ENCODE measurements around the gene TMEM119. TPM values are rescaled to one million over a fixed set of nuclear protein-coding genes. Genes with fewer than 3 reads are reported as not detected.
A peak's percentile ranks its signal among the peaks of the same experiment; 100 is the strongest.

TMEM119 gene
- total RNA-seq, 2 experiments from 2014 or later: not detected

DNA sequence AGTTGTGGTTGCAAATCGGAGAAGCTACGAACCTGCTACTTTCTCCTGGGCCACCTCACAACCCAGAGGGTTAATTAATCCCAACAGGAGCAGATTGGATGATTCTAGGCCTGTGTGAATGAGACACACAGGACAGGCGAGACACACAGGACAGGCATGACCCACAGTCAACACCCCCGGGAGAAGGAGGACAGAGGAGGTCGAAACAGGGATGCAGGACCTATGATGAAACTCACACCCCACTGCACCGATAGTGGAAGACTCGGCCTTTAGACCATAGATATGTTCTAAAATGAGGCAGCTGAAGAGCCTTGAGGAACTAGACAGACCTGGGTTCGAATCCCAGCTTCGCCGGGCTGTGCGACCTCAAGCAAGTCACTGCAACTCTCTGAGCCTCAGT is 11.6 kb downstream of the TMEM119 start:
- Mint-ChIP-seq H3K27ac (no peak overlapping the region), H3K9me3 (ENCODE audit: insufficient read depth) (no peaks in the 10 kb centered on the region), H3K36me3 (ENCODE audit: low read depth) (no peaks in the 10 kb centered on the region), H3K4me1 (ENCODE audit: low read depth) (no peaks in the 10 kb centered on the region), H3K27me3 (ENCODE audit: low read depth) (peaks cover 4% of the 10 kb centered on the region), H3K4me3 (no peak overlapping the region)
- no peak for DNase-seq
- no peak for ATAC-seq
- ChIA-PET CTCF (interaction anchor here (1.5 kb wide), 1 partner anchor 31 kb away, joined by 4 read pairs; no protein-coding TSS in a partner anchor), POLR2A (no interaction called here)

DNA sequence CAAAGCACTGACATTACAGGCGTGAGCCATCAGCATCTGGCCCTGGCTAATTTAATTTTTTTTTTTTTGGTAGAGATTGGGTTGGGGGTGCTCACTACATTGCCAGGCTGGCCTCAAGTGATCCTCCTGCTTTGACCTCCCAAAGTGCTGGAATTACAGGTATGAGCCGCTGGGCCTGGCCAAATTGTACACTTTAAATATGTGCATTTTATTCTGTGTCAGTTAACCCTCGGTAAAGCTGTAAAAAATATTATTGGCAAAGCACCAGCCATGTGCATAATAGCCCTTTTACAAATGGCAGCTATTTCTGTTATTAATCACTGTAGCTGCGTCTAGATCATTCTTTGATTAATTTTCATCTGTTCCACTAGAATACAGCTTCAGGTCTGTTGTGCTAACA is 12.0 kb downstream of the TMEM119 start:
- no peak for DNase-seq
- ChIA-PET CTCF (interaction anchor here (1.5 kb wide), 1 partner anchor 32 kb away, joined by 4 read pairs; no protein-coding TSS in a partner anchor), POLR2A (interaction anchor here (0.6 kb wide), 2 partner anchors 10 to 26 kb away, joined by 3 to 5 read pairs; no protein-coding TSS in a partner anchor)
- no peak for ATAC-seq
- Mint-ChIP-seq H3K27ac (no peak overlapping the region), H3K4me1 (ENCODE audit: low read depth) (no peaks in the 10 kb centered on the region), H3K9me3 (ENCODE audit: insufficient read depth) (no peaks in the 10 kb centered on the region), H3K4me3 (no peak overlapping the region), H3K36me3 (ENCODE audit: low read depth) (no peaks in the 10 kb centered on the region), H3K27me3 (ENCODE audit: low read depth) (peaks cover 4% of the 10 kb centered on the region)

DNA sequence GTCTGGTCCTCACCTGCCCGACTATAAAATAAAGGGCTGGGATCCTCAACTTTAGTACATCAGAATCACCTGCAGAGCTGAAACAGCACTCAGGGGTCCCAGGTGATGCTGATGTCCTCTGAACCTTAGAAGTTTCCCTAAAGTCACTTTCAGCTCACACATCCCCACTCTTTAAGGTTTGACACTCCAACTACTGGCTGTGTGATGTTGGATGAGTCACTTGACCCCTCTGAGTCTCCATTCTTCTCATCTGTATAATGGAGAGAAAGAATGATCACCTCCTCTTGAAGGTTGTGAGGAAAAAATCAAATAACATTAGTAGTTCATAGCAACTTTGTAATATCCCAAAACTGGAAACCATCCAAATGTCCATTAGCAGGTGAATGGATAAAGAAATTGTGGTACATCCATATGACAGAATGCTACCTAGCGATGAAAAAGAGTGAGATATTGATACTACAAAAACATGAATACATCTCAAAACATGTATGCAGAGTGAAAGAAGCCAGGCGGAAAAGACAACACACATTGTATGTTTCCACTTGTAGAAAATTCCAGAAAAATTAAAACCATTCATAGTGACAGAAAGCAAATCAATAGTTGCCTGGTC is 13.3 kb downstream of the TMEM119 start:
- Mint-ChIP-seq H3K36me3 (ENCODE audit: low read depth) (no peaks in the 10 kb centered on the region), H3K4me3 (no peak overlapping the region), H3K27me3 (ENCODE audit: low read depth) (peaks cover 4% of the 10 kb centered on the region), H3K27ac (no peak overlapping the region), H3K4me1 (ENCODE audit: low read depth) (no peaks in the 10 kb centered on the region), H3K9me3 (ENCODE audit: insufficient read depth) (no peaks in the 10 kb centered on the region)
- CTCF ChIA-PET: no interaction called here
- ATAC-seq (no peak), DNase-seq (no peak)
- POLR2A ChIA-PET: no interaction called here

GRCh38 chr12:108583991-108584390 is 13.9 kb downstream of the TMEM119 start:
- Mint-ChIP-seq H3K27me3 (ENCODE audit: low read depth) (peaks cover 4% of the 10 kb centered on the region), H3K4me3 (no peak overlapping the region), H3K36me3 (ENCODE audit: low read depth) (peaks cover 2% of the 10 kb centered on the region), H3K27ac (no peak overlapping the region), H3K9me3 (ENCODE audit: insufficient read depth) (peaks cover 6% of the 10 kb centered on the region), H3K4me1 (ENCODE audit: low read depth) (peaks cover 5% of the 10 kb centered on the region)
- ChIA-PET POLR2A (no interaction called here), CTCF (no interaction called here)
- DNase-seq (no peak), ATAC-seq (no peak)

DNA sequence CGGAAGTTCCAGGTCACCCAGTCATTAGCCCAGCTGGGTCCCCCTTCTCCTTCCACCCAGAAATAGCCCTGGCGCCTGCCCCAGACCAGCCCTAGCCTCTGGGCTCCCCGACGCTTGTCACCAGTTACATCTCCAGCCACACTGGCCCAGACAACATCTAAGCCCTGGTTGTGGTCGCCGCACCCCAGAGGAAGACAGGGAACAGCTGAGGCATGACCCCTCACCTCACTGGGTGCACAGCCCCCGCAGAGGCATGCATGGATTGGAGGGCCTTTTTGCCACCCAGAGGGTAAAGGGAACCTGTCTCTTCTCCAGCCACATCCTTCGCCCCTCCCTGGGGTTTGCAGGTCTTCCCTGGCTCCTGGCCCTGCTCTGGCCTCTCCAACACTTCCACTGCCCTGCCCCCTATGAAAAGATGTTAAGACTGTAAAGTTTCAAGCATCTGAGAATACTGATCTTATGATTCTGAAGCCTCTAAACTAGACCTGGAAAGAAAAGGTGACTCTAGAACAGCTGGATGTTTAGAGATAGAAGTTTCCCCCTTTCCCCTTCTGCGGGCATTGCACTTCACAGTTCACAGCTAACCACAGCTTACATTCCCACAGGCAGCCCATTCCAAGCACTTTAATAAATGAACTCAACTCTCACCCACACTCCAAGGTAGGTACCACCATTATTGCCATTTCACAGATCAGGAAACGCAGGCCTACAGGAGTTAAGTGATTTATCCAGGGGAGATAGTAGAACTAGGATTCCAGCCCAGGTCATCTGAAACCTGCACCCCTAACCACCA is 14.7 kb downstream of the TMEM119 start:
- Mint-ChIP-seq H3K27me3 (ENCODE audit: low read depth) (peaks cover 8% of the 10 kb centered on the region), H3K9me3 (ENCODE audit: insufficient read depth) (peaks cover 7% of the 10 kb centered on the region), H3K4me1 (ENCODE audit: low read depth) (peaks cover 7% of the 10 kb centered on the region), H3K4me3 (no peak overlapping the region), H3K36me3 (ENCODE audit: low read depth) (peaks cover 4% of the 10 kb centered on the region), H3K27ac (no peak overlapping the region)
- CTCF ChIA-PET: interaction anchor here (1.1 kb wide), 1 partner anchor 13 kb away, joined by 3 read pairs; no protein-coding TSS in a partner anchor
- no peak for ATAC-seq
- POLR2A ChIA-PET: no interaction called here
- DNase-seq: no peak

DNA sequence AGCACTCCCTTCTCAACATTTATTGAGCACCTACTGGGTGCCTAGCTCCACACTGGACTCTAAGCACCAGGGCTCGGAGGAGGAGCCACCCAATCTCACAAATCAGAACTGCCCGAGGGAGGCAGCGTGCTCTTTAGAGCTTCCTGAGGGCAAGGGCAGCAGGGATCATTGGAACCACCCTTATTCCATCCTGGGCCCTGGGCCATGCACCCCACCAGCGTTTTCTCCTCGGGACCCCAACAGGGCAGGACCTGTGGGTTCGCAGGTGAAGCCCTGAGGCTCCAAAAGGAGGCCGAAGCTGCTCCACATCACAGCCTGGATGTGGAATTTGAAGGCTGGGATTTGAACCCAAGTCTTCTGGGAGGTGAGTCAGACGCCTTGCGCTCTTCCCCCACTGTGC is 15.4 kb downstream of the TMEM119 start:
- peaks cover 7% of the 10 kb centered on the region for H3K4me1 Mint-ChIP-seq (ENCODE audit: low read depth)
- peaks cover 7% of the 10 kb centered on the region for H3K9me3 Mint-ChIP-seq (ENCODE audit: insufficient read depth)
- CTCF ChIA-PET: interaction anchor here (0.6 to 1.1 kb wide), 2 partner anchors 12 to 14 kb away, joined by 3 read pairs; no protein-coding TSS in a partner anchor
- peaks cover 4% of the 10 kb centered on the region for H3K36me3 Mint-ChIP-seq (ENCODE audit: low read depth)
- no peak overlapping the region for H3K4me3 Mint-ChIP-seq
- POLR2A ChIA-PET: no interaction called here
- no peak for ATAC-seq
- peaks cover 9% of the 10 kb centered on the region for H3K27me3 Mint-ChIP-seq (ENCODE audit: low read depth)
- no peak overlapping the region for H3K27ac Mint-ChIP-seq
- DNase-seq: no peak

DNA sequence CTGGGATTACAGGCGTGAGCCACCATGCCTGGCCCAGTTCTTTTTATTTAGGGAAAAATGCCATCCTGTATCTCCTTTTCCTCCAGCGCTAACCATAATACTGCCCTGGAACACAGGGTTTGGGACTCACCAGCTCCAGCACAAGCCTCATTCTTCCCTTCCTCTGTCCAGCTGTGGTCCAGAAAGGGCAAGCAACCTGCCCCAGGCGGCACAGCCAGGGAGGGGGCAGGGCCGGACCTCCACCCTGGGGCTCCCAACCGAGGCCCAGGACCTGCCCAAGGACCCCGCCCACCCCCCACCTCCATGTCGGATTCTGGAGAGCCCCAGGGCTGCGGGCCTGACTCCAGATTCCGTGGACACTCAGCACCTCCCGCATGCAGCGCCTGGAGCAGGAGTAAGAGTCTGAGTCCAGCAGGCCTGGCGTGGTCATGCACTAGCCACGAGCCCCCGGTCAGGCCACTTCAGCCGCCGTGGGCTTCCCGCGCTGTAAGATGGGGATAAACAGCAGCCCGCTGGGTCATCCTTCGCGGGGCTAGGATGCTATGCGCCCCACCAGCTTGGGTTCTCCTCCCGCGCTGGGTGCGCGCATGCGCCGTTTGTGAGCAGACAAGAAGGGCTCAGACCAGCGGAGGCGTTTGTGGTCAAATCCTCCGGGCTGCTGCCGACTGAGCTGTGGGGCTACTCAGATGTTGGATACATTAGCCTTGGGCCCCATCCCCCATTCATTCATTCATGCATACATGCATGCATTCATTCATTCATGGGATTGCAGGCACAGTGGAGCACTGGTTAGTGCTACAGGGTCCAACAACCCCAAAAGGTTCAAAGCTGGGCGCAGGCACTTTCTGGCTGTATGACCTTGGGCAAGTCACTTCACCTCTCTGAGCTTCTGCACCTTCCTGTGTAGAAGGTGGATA is 16.3 kb downstream of the TMEM119 start:
- ChIA-PET POLR2A (no interaction called here), CTCF (interaction anchor here (0.6 kb wide), 1 partner anchor 11 kb away, joined by 3 read pairs; no protein-coding TSS in a partner anchor)
- H3K36me3 Mint-ChIP-seq (ENCODE audit: low read depth): peaks cover 4% of the 10 kb centered on the region
- H3K4me1 Mint-ChIP-seq (ENCODE audit: low read depth): peaks cover 11% of the 10 kb centered on the region
- no peak for DNase-seq
- peaks cover 12% of the 10 kb centered on the region for H3K27me3 Mint-ChIP-seq (ENCODE audit: low read depth)
- no peak overlapping the region for H3K27ac Mint-ChIP-seq
- ATAC-seq: no peak
- H3K4me3 Mint-ChIP-seq: no peak overlapping the region
- H3K9me3 Mint-ChIP-seq (ENCODE audit: insufficient read depth): peaks cover 7% of the 10 kb centered on the region

- Mint-ChIP-seq H3K4me1 (ENCODE audit: low read depth) (peaks cover 22% of the 10 kb centered on the region), H3K36me3 (ENCODE audit: low read depth) (peaks cover 4% of the 10 kb centered on the region), H3K4me3 (no peak overlapping the region), H3K9me3 (ENCODE audit: insufficient read depth) (peaks cover 7% of the 10 kb centered on the region), H3K27me3 (ENCODE audit: low read depth) (peaks cover 12% of the 10 kb centered on the region), H3K27ac (no peak overlapping the region)
- ChIA-PET POLR2A (no interaction called here), CTCF (interaction anchor here (1.3 kb wide), 1 partner anchor 37 kb away, joined by 4 read pairs; no protein-coding TSS in a partner anchor)
- ATAC-seq: no peak
- no peak for DNase-seq
These were observed 17.4 kb downstream of the TMEM119 start for GRCh38 chr12:108580531-108580930.

DNA sequence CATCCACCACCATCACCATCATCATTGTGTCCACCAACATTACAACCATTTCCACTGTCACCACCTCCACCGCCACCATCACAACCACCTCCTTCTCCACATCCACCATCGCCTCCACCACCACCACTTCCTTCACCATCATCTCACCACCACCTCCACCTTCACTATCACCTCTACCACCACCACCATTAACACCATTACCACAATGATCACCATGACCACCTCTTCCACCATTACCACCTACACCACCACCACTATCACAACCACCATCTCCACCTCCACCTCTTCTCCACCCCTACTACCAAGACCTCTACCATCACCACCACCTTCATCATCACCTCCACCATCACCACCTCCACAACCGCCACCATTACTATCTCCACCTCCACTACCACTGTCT is 19.1 kb downstream of the TMEM119 start:
- CTCF ChIA-PET: no interaction called here
- peak overlapping the region; percentile 9 for H3K4me3 Mint-ChIP-seq
- peaks cover 4% of the 10 kb centered on the region for H3K36me3 Mint-ChIP-seq (ENCODE audit: low read depth)
- peaks cover 8% of the 10 kb centered on the region for H3K27me3 Mint-ChIP-seq (ENCODE audit: low read depth)
- POLR2A ChIA-PET: no interaction called here
- ATAC-seq: no peak
- peaks cover 7% of the 10 kb centered on the region for H3K9me3 Mint-ChIP-seq (ENCODE audit: insufficient read depth)
- H3K27ac Mint-ChIP-seq: peak overlapping the region; percentile 68
- DNase-seq: no peak
- H3K4me1 Mint-ChIP-seq (ENCODE audit: low read depth): peaks cover 36% of the 10 kb centered on the region

DNA sequence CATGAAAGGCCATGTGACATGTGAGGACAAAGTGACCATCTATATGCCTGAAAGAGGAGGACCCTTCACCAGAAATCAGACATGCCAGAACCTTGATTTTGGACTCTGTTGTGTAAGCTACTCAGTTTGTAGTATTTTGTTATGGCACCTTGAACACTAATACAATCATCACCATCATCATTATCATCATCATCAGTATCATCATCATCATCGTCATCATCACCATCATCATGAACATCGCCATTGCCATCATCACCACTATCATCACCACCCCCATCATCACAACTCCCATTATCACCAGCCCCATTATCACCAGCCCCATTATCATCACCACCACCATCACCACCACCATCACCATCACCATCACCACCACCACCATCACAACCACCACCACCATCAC is 19.6 kb downstream of the TMEM119 start:
- peaks cover 7% of the 10 kb centered on the region for H3K9me3 Mint-ChIP-seq (ENCODE audit: insufficient read depth)

GRCh38 chr12:108577458-108577857 is 20.4 kb downstream of the TMEM119 start:
- POLR2A ChIA-PET: interaction anchor here (0.8 to 1.5 kb wide), 2 partner anchors 40 to 54 kb away, joined by 3 to 4 read pairs; no protein-coding TSS in a partner anchor
- Mint-ChIP-seq H3K27me3 (ENCODE audit: low read depth) (peaks cover 8% of the 10 kb centered on the region), H3K4me1 (ENCODE audit: low read depth) (peaks cover 47% of the 10 kb centered on the region)

More for the DNA sequence above, 19.6 kb downstream of the TMEM119 start:
- Mint-ChIP-seq H3K36me3 (ENCODE audit: low read depth) (peaks cover 4% of the 10 kb centered on the region), H3K4me3 (no peak overlapping the region), H3K4me1 (ENCODE audit: low read depth) (peaks cover 40% of the 10 kb centered on the region), H3K27me3 (ENCODE audit: low read depth) (peaks cover 8% of the 10 kb centered on the region), H3K27ac (no peak overlapping the region)
- DNase-seq (no peak), ATAC-seq (no peak)
- ChIA-PET CTCF (interaction anchor here (2.1 to 19.8 kb wide), 2 partner anchors 14 to 39 kb away, joined by 8 to 574 read pairs; no protein-coding TSS in a partner anchor), POLR2A (no interaction called here)

More at GRCh38 chr12:108577458-108577857, 20.4 kb downstream of the TMEM119 start:
- CTCF ChIA-PET: interaction anchor here (0.9 to 19.8 kb wide), 4 partner anchors 13 to 87 kb away, joined by 3 to 574 read pairs (median 6); no protein-coding TSS in a partner anchor
- no peak overlapping the region for H3K4me3 Mint-ChIP-seq
- H3K36me3 Mint-ChIP-seq (ENCODE audit: low read depth): peaks cover 4% of the 10 kb centered on the region
- H3K27ac Mint-ChIP-seq: peak overlapping the region; percentile 54
- peaks cover 7% of the 10 kb centered on the region for H3K9me3 Mint-ChIP-seq (ENCODE audit: insufficient read depth)
- no peak for ATAC-seq
- no peak for DNase-seq

All from activated CD8-positive, alpha-beta T cell treated with anti-CD3 and anti-CD28 coated beads, Interleukin-2, amount 10 ng/mL, durations not matched to agents 7 days and 5 days (primary cell).